Measurements from ENCODE around the gene HYAL2.
A peak's percentile ranks its signal among the peaks of the same experiment; 100 is the strongest.

DNA sequence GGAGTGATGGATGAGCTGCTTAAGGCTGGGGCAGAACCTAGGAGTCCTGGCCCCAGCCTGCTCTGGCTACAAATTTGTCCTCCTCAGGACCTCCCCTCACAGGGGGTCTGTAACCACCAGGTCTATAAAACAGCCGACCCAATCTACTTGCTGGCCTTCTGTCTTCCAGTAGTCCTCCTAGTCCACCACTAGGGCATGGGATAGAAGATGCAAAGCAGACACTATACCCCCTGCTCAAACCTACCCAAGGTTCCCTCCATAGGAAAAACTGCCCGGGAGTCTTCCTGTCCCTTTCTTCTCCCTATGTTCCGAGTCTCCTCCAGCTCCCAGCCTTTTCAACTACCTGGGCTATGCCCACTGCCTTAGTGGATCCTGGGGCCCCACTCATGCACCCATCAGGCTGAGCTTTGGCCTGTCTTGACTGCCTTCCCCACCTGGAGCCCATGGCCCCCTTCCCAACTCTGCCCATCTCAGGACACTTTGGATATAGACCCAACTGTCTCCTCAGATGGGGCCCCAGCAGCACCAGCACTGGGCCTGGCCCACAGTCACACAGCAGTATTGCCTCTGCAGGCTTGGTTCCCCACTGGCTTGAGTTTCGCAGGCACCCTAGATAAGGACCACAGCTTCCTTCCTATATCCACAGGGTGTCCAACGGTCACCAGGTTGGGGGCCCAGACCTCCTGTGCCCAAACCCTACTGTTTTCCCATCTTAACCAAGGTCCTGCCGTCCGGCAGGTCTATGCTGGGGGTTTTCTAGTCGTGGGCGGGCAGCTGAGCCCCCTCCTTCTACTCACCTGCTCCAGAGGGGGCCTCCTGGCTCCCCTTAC lies 24.4 kb downstream of the HYAL2 start:
- TF ChIP-seq CTCF (conservative IDR thresholded peaks at IDR 0.05; ENCODE audit: low read length) (peak; percentile 51), EZH2phosphoT487 (IDR thresholded peaks at IDR 0.05; ENCODE audit: borderline replicate concordance) (no peak)
